Stomach (tissue), 4 donors: Measurements from ENCODE around the gene RAB5IF.

ENCODE experiments used
- POLR2A ChIP-seq, 4 donors: fragments of 450-650 bp; IDR thresholded peaks; one replicate each; pipeline ENCODE4 v1.6.1; 2016; ENCODE audit warnings: antibody characterized with exemption in 4 of 4, control low read depth in 2 of 4, mild to moderate bottlenecking in 1 of 4, moderate library complexity in 1 of 4
- POLR2AphosphoS5 ChIP-seq, 3 donors: sonication (generic); formaldehyde crosslinking; IDR thresholded peaks; one replicate each; pipeline ENCODE4 v1.6.1; 2016; ENCODE audit warnings: antibody characterized with exemption in 3 of 3
- TF ChIP-seq, protein P1 (sequence below), 7 experiments: fragments of 450-650 bp in 4 of 7; fragments of 200-600 bp in 3 of 7; sonication (generic) in 3 of 7; IDR thresholded peaks; one replicate each; pipeline ENCODE4 v1.5.1; 2016 to 2019; ENCODE audit warnings: antibody characterized with exemption in 7 of 7, control low read depth in 2 of 7, mild to moderate bottlenecking in 1 of 7

DNA sequence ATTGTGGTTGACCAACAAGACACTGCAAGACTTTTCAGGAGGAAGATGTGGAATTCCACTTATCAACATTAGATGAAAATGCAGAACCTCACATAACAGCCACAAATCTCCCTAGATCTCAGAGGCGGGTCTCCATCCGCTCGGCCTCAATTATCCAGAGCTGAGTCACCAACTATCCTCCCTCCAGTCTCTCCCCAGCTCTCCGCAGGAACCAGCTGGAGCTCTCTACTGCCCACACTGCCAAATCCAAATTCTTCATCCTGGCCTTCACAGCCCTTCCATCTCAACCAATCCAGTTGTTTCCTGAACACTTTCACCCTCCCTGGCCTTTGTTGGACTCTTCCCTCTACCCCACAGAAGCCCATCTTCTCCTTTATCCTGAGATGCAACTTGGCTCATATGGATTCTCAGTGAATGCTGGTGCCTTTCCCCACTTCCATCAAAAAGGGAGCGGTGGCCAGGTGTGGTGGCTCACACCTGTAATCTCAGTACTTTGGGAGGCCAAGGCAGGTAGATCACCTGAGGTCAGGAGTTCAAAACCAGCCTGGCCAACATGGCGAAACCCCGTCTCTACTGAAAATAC lies 35.6 kb upstream of the RAB5IF start:
- TF ChIP-seq, protein P1, sequence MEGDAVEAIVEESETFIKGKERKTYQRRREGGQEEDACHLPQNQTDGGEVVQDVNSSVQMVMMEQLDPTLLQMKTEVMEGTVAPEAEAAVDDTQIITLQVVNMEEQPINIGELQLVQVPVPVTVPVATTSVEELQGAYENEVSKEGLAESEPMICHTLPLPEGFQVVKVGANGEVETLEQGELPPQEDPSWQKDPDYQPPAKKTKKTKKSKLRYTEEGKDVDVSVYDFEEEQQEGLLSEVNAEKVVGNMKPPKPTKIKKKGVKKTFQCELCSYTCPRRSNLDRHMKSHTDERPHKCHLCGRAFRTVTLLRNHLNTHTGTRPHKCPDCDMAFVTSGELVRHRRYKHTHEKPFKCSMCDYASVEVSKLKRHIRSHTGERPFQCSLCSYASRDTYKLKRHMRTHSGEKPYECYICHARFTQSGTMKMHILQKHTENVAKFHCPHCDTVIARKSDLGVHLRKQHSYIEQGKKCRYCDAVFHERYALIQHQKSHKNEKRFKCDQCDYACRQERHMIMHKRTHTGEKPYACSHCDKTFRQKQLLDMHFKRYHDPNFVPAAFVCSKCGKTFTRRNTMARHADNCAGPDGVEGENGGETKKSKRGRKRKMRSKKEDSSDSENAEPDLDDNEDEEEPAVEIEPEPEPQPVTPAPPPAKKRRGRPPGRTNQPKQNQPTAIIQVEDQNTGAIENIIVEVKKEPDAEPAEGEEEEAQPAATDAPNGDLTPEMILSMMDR (IDR thresholded peaks at IDR 0.05): no peak
- TF ChIP-seq POLR2AphosphoS5 (IDR thresholded peaks at IDR 0.05): no peak
- no peak for TF ChIP-seq POLR2A (IDR thresholded peaks at IDR 0.05)
